GM12801 (cell line): ENCODE measurements around the gene ZNF611.

Experiments
- TF ChIP-seq, protein P1 (sequence below): IDR thresholded peaks from one replicate; pipeline ENCODE4 v1.5.1; 2011; ENCODE audit warnings: control low read depth; ENCODE audit not compliant: insufficient read length; ENCODE audit errors: extremely low read depth

Gene ZNF611

GRCh38 chr19:52739576-52739975 lies 4.7 kb upstream of the ZNF611 start:
- TF ChIP-seq, protein P1, sequence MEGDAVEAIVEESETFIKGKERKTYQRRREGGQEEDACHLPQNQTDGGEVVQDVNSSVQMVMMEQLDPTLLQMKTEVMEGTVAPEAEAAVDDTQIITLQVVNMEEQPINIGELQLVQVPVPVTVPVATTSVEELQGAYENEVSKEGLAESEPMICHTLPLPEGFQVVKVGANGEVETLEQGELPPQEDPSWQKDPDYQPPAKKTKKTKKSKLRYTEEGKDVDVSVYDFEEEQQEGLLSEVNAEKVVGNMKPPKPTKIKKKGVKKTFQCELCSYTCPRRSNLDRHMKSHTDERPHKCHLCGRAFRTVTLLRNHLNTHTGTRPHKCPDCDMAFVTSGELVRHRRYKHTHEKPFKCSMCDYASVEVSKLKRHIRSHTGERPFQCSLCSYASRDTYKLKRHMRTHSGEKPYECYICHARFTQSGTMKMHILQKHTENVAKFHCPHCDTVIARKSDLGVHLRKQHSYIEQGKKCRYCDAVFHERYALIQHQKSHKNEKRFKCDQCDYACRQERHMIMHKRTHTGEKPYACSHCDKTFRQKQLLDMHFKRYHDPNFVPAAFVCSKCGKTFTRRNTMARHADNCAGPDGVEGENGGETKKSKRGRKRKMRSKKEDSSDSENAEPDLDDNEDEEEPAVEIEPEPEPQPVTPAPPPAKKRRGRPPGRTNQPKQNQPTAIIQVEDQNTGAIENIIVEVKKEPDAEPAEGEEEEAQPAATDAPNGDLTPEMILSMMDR = no peak

- TF ChIP-seq, protein P1 = no peak
Measured at GRCh38 chr19:52735734-52736133, 890 bp upstream of the ZNF611 start.

DNA sequence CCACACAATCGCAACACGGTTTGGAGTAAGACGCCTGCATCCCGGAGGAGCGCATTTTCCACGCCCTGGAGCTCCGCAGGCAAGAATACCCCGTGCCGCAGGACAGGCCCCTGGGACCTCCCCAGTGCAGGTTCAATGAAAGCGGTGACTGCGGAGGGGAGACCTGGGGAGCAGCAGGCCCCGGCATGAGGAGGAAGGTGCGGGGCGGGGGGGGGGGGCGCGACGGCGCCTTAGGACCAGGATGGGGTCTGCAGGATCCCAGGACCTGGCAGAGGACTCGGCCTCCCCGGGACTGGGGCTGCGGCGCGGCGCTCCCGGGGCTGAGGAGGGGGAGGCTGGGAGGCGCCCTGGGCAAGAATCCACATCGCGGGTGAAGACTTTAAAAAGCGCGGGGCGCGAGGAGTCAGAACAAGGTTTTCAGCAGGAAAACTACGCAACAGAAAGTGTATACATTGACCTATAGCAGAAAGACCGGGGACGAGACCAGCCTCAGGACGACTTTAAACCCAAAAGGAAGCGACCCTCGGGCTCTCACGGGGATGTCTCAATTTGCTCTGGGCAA lies 432 bp downstream of the ZNF611 start:
- TF ChIP-seq, protein P1 = no peak

GRCh38 chr19:52725528-52725961 lies 9.3 kb downstream of the ZNF611 start:
- TF ChIP-seq, protein P1 = no peak

DNA sequence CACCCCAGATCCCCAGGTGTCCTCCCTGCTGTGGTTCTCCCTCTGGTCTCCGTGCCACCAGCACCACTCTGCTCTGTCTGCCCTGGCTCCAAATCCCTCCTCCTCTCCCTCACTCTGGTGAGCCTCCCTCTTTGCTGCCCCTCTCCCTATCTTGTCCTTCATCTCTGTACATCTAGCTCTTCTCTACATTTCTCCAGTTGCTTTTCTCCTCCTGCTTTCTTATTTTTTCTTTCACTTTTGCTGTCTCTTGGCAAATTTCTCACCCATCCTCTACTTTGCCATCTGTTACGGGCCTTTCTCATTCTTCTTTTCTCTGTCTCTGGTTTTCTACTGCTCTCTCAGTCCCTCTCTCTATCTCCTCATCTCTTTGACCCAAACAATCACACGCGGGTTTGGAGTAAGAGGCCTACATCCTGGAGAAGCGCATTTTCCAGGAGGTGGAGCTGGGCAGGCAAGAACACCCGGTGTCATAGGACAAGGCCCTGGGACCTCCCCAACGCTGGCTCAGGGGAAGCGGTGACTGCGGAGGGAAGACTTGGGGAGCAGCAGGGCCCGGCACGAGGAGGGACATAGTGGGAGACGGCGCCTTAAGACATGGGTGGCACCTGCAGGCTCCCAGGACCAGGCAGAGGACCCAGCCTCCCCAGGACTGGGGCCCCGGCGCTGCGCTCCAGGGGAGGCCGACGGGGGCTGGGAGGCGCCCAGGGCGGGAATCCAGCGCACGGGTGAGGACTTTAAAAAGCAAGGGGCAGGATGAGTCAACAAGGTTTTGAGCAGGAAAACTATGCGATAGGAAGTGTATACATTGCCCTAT lies 9.9 kb downstream of the ZNF611 start:
- TF ChIP-seq, protein P1 = no peak

DNA sequence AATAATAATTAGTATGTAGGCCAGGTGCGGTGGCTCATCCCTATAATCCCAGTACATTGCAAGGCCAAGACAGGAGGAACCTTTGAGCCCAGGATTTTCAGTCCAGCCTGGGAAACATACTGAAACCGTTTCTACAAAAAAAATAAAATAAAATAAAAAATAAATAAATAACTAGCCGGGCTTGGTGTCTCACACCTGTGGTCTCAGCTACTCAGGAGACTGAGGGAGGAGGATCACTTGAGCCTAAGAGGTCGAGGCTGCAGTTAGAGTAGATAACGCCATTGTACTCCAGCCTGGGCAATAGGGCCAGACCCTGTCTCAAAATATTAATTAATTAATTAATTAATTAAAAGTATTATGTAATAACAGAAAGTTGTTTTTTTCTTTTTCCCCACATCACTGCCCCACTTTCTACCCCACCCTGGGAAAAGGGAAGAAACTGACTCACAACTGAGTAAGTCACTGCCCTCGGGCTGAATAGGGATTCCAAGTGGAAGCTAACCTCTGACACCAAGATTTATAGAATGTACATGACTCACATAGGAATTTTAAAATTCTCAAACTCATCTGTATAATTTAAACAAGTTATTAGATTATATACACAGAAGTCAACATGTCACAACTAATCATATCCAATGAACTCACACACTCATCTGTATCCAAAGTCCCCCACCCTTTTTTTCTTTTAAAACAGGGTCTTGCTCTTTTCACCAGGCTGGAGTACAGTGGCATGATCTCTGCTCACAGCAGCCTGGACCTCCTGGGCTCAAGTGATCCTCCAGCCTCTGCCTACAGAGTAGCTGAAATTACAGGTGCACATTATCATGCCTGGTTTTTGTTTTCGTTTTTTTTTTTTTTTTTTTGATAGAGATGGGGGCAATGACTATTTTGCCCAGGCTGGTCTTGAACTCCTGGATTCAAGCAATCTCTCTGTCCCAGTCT lies 12.5 kb downstream of the ZNF611 start:
- TF ChIP-seq, protein P1 = no peak

DNA sequence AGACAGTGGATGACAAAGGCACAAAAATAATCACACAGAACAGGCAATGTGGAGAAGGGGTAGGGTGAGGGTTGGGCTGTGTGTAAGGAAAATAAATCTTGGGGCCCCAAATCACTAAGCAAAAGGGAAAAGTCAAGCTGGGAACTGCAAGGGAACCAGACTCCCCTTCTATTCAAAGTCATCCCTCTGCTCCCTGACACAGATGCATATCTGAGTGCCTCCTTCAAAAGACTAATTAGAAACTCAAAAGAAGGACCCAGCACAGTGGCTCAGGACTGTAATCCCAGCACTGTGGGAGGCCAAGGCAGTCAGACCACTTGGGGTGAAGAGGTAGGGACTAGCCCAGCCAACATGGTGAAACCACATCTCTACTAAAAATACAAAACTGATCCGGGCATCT lies 18.3 kb downstream of the ZNF611 start:
- TF ChIP-seq, protein P1 = no peak
